ENCODE measurements around the gene PLD4.
"Not testable (repeated sequence)": the region's sequence is repeated elsewhere in the genome, so short reads cannot be mapped to it uniquely, and the experiment has no call there.

The PLD4 gene

DNA sequence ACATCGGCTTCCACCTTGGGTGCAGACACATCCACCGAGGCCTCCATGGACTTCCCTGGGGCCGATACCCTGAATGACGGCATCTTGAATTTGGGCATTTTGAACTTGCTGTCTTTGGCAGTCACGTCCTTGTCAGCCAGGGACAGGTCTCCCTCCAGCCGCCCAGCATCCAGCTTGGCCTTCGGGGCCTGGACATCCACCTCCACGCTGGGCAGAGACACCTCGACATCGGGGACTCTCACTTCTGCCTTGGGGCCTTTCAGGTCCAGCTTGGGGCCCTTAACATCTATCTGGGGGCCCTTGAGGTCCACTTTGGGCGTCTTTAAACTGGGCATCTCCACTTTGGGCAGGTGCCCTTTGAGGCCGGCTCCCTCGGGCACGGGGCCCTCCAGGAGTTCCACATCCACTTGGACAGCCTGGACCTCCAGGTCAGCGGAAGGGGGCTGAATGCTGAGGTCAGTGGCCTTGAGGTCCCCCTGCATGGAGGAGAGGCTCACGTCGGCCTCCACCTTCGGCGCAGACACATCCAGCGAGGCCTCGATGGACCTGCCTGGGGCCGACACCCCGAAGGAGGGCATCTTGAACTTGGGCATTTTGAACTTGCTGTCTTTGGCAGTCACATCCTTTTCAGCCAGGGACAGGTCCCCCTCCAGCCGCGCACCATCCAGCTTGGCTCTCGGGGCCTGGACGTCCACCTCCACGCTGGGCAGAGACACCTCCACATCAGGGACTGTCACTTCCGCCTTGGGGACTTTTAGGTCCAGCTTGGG, 19.9 kb downstream of the PLD4 start:
- not testable (repeated sequence) for H3K36me3 ChIP-seq (ENCODE audit: insufficient read depth, low read length); H3K4me2 ChIP-seq (ENCODE audit: low read depth, low read length, poor library complexity, severe bottlenecking); H3K79me2 ChIP-seq (ENCODE audit: insufficient read depth, low read length); H3K4me1 ChIP-seq (ENCODE audit: insufficient read depth, low read length, poor library complexity, severe bottlenecking); H3F3A ChIP-seq (ENCODE audit: low read depth); H3K4me3 ChIP-seq (ENCODE audit: low read length, poor library complexity, severe bottlenecking); H3K27me3 ChIP-seq (ENCODE audit: insufficient read depth, low read length, poor library complexity, severe bottlenecking); H3K9me2 ChIP-seq (replicated peaks; ENCODE audit: low read depth, low read length); H2AFZ ChIP-seq (ENCODE audit: low read length); H3K9ac ChIP-seq (ENCODE audit: low read depth, low read length, poor library complexity, severe bottlenecking); H3K9me3 ChIP-seq (ENCODE audit: insufficient read depth, low read depth, low read length); H4K20me1 ChIP-seq (ENCODE audit: insufficient read depth, low read length, poor library complexity, severe bottlenecking)

DNA sequence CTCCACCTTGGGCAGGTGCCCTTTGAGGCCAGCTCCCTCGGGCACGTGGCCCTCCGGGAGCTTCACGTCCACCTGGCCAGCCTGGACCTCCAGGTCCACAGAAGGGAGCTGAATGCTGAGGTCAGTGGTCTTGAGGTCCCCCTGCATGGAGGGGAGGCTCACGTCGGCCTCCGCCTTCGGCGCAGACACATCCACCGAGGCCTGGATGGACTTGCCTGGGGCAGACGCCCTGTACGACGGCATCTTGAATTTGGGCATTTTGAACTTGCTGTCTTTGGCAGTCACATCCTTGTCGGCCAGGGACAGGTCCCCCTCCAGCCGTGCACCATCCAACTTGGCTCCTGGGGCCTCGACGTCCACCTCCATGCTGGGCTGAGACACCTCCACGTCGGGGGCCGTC, 20.6 kb downstream of the PLD4 start:
- not testable (repeated sequence) for H3K4me1 ChIP-seq (ENCODE audit: insufficient read depth, low read length, poor library complexity, severe bottlenecking); H3K4me3 ChIP-seq (ENCODE audit: low read length, poor library complexity, severe bottlenecking); H3K9me3 ChIP-seq (ENCODE audit: insufficient read depth, low read depth, low read length); H2AFZ ChIP-seq (ENCODE audit: low read length); H3K27me3 ChIP-seq (ENCODE audit: insufficient read depth, low read length, poor library complexity, severe bottlenecking); H3F3A ChIP-seq (ENCODE audit: low read depth); H4K20me1 ChIP-seq (ENCODE audit: insufficient read depth, low read length, poor library complexity, severe bottlenecking); H3K36me3 ChIP-seq (ENCODE audit: insufficient read depth, low read length); H3K4me2 ChIP-seq (ENCODE audit: low read depth, low read length, poor library complexity, severe bottlenecking); H3K9ac ChIP-seq (ENCODE audit: low read depth, low read length, poor library complexity, severe bottlenecking); H3K79me2 ChIP-seq (ENCODE audit: insufficient read depth, low read length); H3K9me2 ChIP-seq (replicated peaks; ENCODE audit: low read depth, low read length)

DNA sequence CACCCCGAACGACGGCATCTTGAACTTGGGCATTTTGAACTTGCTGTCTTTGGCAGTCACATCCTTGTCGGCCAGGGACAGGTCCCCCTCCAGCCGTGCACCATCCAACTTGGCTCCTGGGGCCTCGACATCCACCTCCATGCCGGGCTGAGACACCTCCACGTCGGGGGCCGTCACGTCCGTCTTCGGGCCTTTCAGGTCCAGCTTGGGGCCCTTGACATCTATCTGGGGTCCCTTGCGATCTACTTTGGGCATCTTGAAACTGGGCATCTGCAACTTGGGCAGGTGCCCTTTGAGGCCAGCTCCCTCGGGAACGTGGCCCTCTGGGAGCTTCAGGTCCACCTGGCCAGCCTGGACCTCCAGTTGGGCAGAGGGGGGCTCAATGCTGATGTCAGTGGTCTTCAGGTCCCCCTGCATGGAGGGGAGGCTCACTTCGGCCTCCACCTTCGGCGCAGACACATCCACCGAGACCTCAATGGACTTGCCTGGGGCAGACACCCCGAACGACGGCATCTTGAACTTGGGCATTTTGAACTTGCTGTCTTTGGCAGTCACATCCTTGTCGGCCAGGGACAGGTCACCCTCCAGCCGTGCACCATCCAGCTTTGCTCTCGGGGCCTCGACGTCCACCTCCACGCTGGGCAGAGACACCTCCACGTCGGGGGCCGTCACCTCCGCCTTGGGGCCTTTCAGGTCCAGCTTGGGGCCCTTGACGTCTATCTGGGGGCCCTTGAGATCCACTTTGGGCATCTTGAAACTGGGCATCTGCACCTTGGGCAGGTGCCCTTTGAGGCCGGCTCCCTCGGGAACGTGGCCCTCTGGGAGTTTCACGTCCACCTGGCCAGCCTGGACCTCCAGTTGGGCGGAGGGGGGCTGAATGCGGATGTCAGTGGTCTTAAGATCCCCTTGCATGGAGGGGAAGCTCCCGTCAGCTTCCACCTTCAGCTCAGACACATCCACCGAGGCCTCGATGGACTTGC, 21.6 kb downstream of the PLD4 start:
- H3K4me1 ChIP-seq (ENCODE audit: insufficient read depth, low read length, poor library complexity, severe bottlenecking); H3F3A ChIP-seq (ENCODE audit: low read depth); H3K27me3 ChIP-seq (ENCODE audit: insufficient read depth, low read length, poor library complexity, severe bottlenecking); H3K36me3 ChIP-seq (ENCODE audit: insufficient read depth, low read length); H3K9ac ChIP-seq (ENCODE audit: low read depth, low read length, poor library complexity, severe bottlenecking); H2AFZ ChIP-seq (ENCODE audit: low read length); H3K9me2 ChIP-seq (replicated peaks; ENCODE audit: low read depth, low read length); H3K4me3 ChIP-seq (ENCODE audit: low read length, poor library complexity, severe bottlenecking); H3K9me3 ChIP-seq (ENCODE audit: insufficient read depth, low read depth, low read length); H4K20me1 ChIP-seq (ENCODE audit: insufficient read depth, low read length, poor library complexity, severe bottlenecking); H3K4me2 ChIP-seq (ENCODE audit: low read depth, low read length, poor library complexity, severe bottlenecking); H3K79me2 ChIP-seq (ENCODE audit: insufficient read depth, low read length): not testable (repeated sequence)

DNA sequence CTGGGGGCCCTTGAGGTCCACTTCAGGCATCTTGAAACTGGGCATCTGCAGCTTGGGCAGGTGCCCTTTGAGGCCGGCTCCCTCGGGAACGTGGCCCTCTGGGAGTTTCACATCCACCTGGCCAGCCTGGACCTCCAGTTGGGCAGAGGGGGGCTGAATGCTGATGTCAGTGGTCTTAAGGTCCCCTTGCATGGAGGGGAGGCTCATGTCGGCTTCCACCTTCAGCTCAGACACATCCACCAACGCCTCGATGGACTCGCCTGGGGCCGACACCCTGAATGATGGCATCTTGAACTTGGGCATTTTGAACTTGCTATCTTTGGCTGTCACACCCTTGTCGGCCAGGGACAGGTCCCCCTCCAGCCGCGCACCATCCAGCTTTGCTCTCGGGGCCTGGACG, 22.5 kb downstream of the PLD4 start:
- not testable (repeated sequence) for H3K79me2 ChIP-seq (ENCODE audit: insufficient read depth, low read length); H3K9ac ChIP-seq (ENCODE audit: low read depth, low read length, poor library complexity, severe bottlenecking); H4K20me1 ChIP-seq (ENCODE audit: insufficient read depth, low read length, poor library complexity, severe bottlenecking); H2AFZ ChIP-seq (ENCODE audit: low read length); H3K4me1 ChIP-seq (ENCODE audit: insufficient read depth, low read length, poor library complexity, severe bottlenecking); H3K9me2 ChIP-seq (replicated peaks; ENCODE audit: low read depth, low read length); H3K9me3 ChIP-seq (ENCODE audit: insufficient read depth, low read depth, low read length); H3K36me3 ChIP-seq (ENCODE audit: insufficient read depth, low read length); H3K27me3 ChIP-seq (ENCODE audit: insufficient read depth, low read length, poor library complexity, severe bottlenecking); H3F3A ChIP-seq (ENCODE audit: low read depth); H3K4me3 ChIP-seq (ENCODE audit: low read length, poor library complexity, severe bottlenecking); H3K4me2 ChIP-seq (ENCODE audit: low read depth, low read length, poor library complexity, severe bottlenecking)

DNA sequence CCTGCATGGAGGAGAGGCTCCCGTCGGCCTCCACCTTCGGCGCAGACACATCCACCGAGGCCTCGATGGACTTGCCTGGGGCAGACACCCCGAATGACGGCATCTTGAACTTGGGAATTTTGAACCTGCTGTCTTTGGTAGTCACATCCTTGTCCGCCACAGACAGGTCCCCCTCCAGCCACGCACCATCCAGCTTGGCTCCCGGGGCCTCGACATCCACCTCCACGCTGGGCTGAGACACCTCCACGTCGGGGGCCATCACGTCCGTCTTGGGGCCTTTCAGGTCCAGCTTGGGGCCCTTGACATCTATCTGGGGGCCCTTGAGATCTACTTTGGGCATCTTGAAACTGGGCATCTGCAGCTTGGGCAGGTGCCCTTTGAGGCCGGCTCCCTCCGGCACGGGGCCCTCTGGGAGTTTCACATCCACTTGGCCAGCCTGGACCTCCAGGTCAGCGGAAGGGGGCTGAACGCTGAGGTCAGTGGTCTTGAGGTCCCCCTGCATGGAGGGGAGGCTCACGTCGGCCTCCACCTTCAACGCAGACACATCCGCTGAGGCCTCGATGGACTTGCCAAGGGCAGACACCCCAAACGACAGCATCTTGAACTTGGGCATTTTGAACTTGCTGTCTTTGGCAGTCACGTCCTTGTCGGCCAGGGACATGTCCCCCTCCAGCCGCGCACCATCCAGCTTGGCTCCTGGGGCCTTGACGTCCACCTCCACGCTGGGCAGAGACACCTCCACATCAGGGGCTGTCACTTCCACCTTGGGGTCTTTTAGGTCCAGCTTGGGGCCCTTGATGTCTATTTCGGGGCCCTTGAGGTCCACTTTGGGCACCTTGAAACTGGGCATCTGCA, 23.4 kb downstream of the PLD4 start:
- not testable (repeated sequence) for H4K20me1 ChIP-seq (ENCODE audit: insufficient read depth, low read length, poor library complexity, severe bottlenecking); H3K4me1 ChIP-seq (ENCODE audit: insufficient read depth, low read length, poor library complexity, severe bottlenecking); H3K9me3 ChIP-seq (ENCODE audit: insufficient read depth, low read depth, low read length); H3K9ac ChIP-seq (ENCODE audit: low read depth, low read length, poor library complexity, severe bottlenecking); H3K36me3 ChIP-seq (ENCODE audit: insufficient read depth, low read length); H3K4me2 ChIP-seq (ENCODE audit: low read depth, low read length, poor library complexity, severe bottlenecking); H3F3A ChIP-seq (ENCODE audit: low read depth); H3K9me2 ChIP-seq (replicated peaks; ENCODE audit: low read depth, low read length); H3K4me3 ChIP-seq (ENCODE audit: low read length, poor library complexity, severe bottlenecking); H3K79me2 ChIP-seq (ENCODE audit: insufficient read depth, low read length); H3K27me3 ChIP-seq (ENCODE audit: insufficient read depth, low read length, poor library complexity, severe bottlenecking); H2AFZ ChIP-seq (ENCODE audit: low read length)

Measured in Loucy (cell line).